ENCODE data around the gene NCCRP1.

DNA sequence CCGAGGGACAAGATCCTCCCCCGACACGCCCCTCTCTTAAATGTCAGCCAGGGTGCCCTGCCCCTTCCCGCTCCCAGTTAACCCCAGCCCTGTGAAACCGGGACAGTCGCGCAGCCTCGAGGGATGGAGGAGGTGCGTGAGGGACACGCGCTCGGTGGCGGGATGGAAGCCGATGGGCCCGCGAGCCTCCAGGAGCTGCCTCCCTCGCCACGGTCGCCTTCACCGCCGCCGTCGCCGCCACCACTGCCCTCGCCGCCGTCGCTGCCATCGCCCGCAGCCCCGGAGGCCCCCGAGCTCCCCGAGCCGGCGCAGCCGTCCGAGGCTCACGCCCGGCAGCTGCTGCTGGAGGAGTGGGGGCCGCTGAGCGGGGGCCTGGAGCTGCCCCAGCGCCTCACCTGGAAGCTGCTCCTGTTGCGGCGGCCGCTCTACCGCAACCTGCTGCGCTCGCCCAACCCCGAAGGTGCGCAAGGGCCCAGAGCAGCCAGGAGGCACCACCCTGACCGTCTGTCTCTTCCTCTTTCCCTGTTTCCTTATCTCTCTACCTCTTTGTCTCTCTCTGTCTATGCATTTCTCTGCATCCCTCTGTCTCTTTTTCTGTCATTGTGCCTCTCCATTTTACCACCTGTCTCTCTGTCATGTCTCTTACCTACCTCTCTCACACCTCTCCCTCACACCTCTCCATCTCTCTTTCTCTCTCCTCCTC lies at the start of gene NCCRP1:
- no peak for TF ChIP-seq POLR2A (IDR thresholded peaks at IDR 0.05; ENCODE audit: low read depth)
- TF ChIP-seq, protein P1, sequence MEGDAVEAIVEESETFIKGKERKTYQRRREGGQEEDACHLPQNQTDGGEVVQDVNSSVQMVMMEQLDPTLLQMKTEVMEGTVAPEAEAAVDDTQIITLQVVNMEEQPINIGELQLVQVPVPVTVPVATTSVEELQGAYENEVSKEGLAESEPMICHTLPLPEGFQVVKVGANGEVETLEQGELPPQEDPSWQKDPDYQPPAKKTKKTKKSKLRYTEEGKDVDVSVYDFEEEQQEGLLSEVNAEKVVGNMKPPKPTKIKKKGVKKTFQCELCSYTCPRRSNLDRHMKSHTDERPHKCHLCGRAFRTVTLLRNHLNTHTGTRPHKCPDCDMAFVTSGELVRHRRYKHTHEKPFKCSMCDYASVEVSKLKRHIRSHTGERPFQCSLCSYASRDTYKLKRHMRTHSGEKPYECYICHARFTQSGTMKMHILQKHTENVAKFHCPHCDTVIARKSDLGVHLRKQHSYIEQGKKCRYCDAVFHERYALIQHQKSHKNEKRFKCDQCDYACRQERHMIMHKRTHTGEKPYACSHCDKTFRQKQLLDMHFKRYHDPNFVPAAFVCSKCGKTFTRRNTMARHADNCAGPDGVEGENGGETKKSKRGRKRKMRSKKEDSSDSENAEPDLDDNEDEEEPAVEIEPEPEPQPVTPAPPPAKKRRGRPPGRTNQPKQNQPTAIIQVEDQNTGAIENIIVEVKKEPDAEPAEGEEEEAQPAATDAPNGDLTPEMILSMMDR (IDR thresholded peaks at IDR 0.05) = no peak

Measured in esophagus muscularis mucosa (tissue), 3 donors.